GM19452 (cell line): ENCODE data around the gene ABLIM1.

ENCODE experiments used
- ATAC-seq: cut with Tn5 transposase; IDR thresholded peaks from one replicate; pipeline ENCODE4 v1.9.1; 2021; ENCODE audit not compliant: unreplicated experiment

The ABLIM1 gene

GRCh38 chr10:114680543-114681117, 22.6 kb upstream of the ABLIM1 start:
- no peak for ATAC-seq

GRCh38 chr10:114679552-114679951, 21.5 kb upstream of the ABLIM1 start:
- ATAC-seq = no peak

- ATAC-seq = no peak
Measured at GRCh38 chr10:114678820-114679219, 20.7 kb upstream of the ABLIM1 start.

GRCh38 chr10:114678336-114678735, 20.3 kb upstream of the ABLIM1 start:
- no peak for ATAC-seq

GRCh38 chr10:114674346-114674745, 16.3 kb upstream of the ABLIM1 start:
- no peak for ATAC-seq

GRCh38 chr10:114669648-114670047, 11.6 kb upstream of the ABLIM1 start:
- ATAC-seq = no peak

GRCh38 chr10:114668375-114669080, 10.5 kb upstream of the ABLIM1 start:
- no peak for ATAC-seq

GRCh38 chr10:114665873-114666272, 7.8 kb upstream of the ABLIM1 start:
- ATAC-seq = no peak

- no peak for ATAC-seq
Measured at GRCh38 chr10:114665406-114665805, 7.3 kb upstream of the ABLIM1 start.

- no peak for ATAC-seq
Measured at GRCh38 chr10:114664127-114664526, 6.1 kb upstream of the ABLIM1 start.

- ATAC-seq = no peak
Measured at GRCh38 chr10:114663626-114664025, 5.6 kb upstream of the ABLIM1 start.

GRCh38 chr10:114662646-114663217, 4.7 kb upstream of the ABLIM1 start:
- no peak for ATAC-seq

- ATAC-seq = no peak
Measured at GRCh38 chr10:114661212-114661880, 3.3 kb upstream of the ABLIM1 start.

- no peak for ATAC-seq
Measured at GRCh38 chr10:114655671-114656070, 2.4 kb downstream of the ABLIM1 start.

- ATAC-seq = no peak
Measured at GRCh38 chr10:114654822-114655575, 3.1 kb downstream of the ABLIM1 start.

- no peak for ATAC-seq
Measured at GRCh38 chr10:114653926-114654325, 4.1 kb downstream of the ABLIM1 start.

- no peak for ATAC-seq
Measured at GRCh38 chr10:114652402-114653368, 5.4 kb downstream of the ABLIM1 start.

- no peak for ATAC-seq
Measured at GRCh38 chr10:114650831-114651230, 7.2 kb downstream of the ABLIM1 start.

GRCh38 chr10:114650266-114650665, 7.8 kb downstream of the ABLIM1 start:
- no peak for ATAC-seq
